B cell (primary cell): ENCODE results near the gene TLX1. TPM values are rescaled to one million over a fixed set of nuclear protein-coding genes. Genes with fewer than 3 reads are reported as not detected.

ENCODE experiments used
- ATAC-seq: fragments of 200-7000 bp; cut with Tn5 transposase; one replicate; pipeline ENCODE4 v1.10.0; 2021; ENCODE audit warnings: low read depth, mild to moderate bottlenecking, moderate number of reproducible peaks, moderate library complexity
- CTCF ChIA-PET: fragments of 350-600 bp; sonication (Branson Sonifier 250); formaldehyde crosslinking; loops from one replicate; lab custom pipeline; 2021; ENCODE audit warnings: antibody characterized with exemption, inconsistent platforms; lab: Charles Lee
- POLR2A ChIA-PET: fragments of 350-600 bp; sonication (Branson Sonifier 250); formaldehyde crosslinking; loops from one replicate; lab custom pipeline; 2021; ENCODE audit warnings: antibody characterized with exemption; lab: Charles Lee
- DNase-seq: peaks from one replicate; pipeline ENCODE4 v3.0.0; 2013
- H2AFZ ChIP-seq: 2 replicates; pipeline ENCODE4 v1.6.1; 2012; ENCODE audit warnings: mild to moderate bottlenecking, low read depth, low read length; ENCODE audit not compliant: insufficient read depth, poor library complexity, severe bottlenecking
- H3K27ac ChIP-seq, 2 donors: 1 replicate in 1 of 2; 2 replicates in 1 of 2; pipeline ENCODE4 v1.5.1; 2012 to 2013; ENCODE audit warnings: low read length in 2 of 2, mild to moderate bottlenecking in 2 of 2, moderate library complexity in 1 of 2
- H3K27me3 ChIP-seq, 4 experiments: fragments of 200-600 bp in 1 of 4; sonication (generic) in 1 of 4; replicated peaks in 1 of 4; 1 replicate in 2 of 4; 2 replicates in 2 of 4; pipeline versions ENCODE4 v1.6.1 to v1.7.0; 2013 to 2016; ENCODE audit warnings: low read length in 3 of 4, mild to moderate bottlenecking in 2 of 4, mixed read lengths in 1 of 4, moderate library complexity in 1 of 4; ENCODE audit not compliant: insufficient read depth in 4 of 4, control insufficient read depth in 3 of 4; ENCODE audit errors: control extremely low read depth in 1 of 4
- H3K36me3 ChIP-seq, 2 experiments: replicated peaks in 1 of 2; 1 replicate in 1 of 2; 2 replicates in 1 of 2; pipeline versions ENCODE4 v1.6.1 to v1.7.1; 2013; ENCODE audit warnings: low read length in 1 of 2; ENCODE audit not compliant: insufficient read depth in 2 of 2, control insufficient read depth in 1 of 2; ENCODE audit errors: control extremely low read depth in 1 of 2, extremely low read depth in 1 of 2
- H3K4me1 ChIP-seq, 2 donors: fragments of 200-600 bp in 1 of 2; sonication (generic) in 1 of 2; 1 replicate in 1 of 2; 2 replicates in 1 of 2; pipeline versions ENCODE4 v1.5.1 to v1.6.1; 2013 to 2017; ENCODE audit warnings: low read length in 2 of 2; ENCODE audit not compliant: control insufficient read depth in 2 of 2, insufficient read depth in 2 of 2
- H3K4me2 ChIP-seq: replicated peaks from 2 replicates; pipeline ENCODE3; 2012; ENCODE audit warnings: mild to moderate bottlenecking, low read depth, low read length; ENCODE audit not compliant: poor library complexity, severe bottlenecking
- H3K4me3 ChIP-seq, 5 experiments: fragments of 200-600 bp in 1 of 5; sonication (generic) in 1 of 5; 1 replicate in 3 of 5; 2 replicates in 2 of 5; pipeline versions ENCODE4 v1.5.1 to v1.7.0; 2011 to 2016; ENCODE audit warnings: low read length in 4 of 5, mild to moderate bottlenecking in 4 of 5, low read depth in 2 of 5, control low read depth in 1 of 5, moderate library complexity in 1 of 5; ENCODE audit not compliant: insufficient read depth in 1 of 5; ENCODE audit errors: control extremely low read depth in 1 of 5, extremely low read depth in 1 of 5
- H3K79me2 ChIP-seq: fragments of 200-600 bp; sonication (generic); one replicate; pipeline ENCODE4 v1.6.0; 2016; ENCODE audit warnings: low read length; ENCODE audit not compliant: control insufficient read depth, insufficient read depth
- H3K9ac ChIP-seq: fragments of 200-600 bp; sonication (generic); 2 replicates; pipeline ENCODE4 v1.6.1; 2017; ENCODE audit warnings: mild to moderate bottlenecking, low read length, moderate library complexity
- H3K9me3 ChIP-seq, 3 donors: one replicate each; pipeline versions ENCODE4 v1.6.1 to v1.7.1; 2013; ENCODE audit warnings: low read length in 2 of 3; ENCODE audit not compliant: control insufficient read depth in 2 of 3, insufficient read depth in 1 of 3; ENCODE audit errors: control extremely low read depth in 1 of 3
- H4K20me1 ChIP-seq: 2 replicates; pipeline ENCODE4 v1.6.0; 2012; ENCODE audit warnings: mild to moderate bottlenecking, low read length; ENCODE audit not compliant: insufficient read depth, control insufficient read depth, poor library complexity, severe bottlenecking
- H3K27ac Mint-ChIP-seq: one replicate; pipeline ENCODE4 v1.8.0; 2021; ENCODE audit warnings: mixed read lengths
- H3K27me3 Mint-ChIP-seq: one replicate; pipeline ENCODE4 v1.8.0; 2021; ENCODE audit warnings: mixed read lengths
- H3K4me1 Mint-ChIP-seq: one replicate; pipeline ENCODE4 v1.8.0; 2021; ENCODE audit warnings: mixed read lengths
- H3K4me3 Mint-ChIP-seq: one replicate; pipeline ENCODE4 v1.8.0; 2021; ENCODE audit warnings: mixed read lengths
- H3K9me3 Mint-ChIP-seq: one replicate; pipeline ENCODE4 v1.8.0; 2022; ENCODE audit warnings: mixed read lengths; ENCODE audit not compliant: insufficient read depth
- CTCF ChIP-seq: fragments of 200-600 bp; IDR thresholded peaks from one replicate; pipeline ENCODE4 v1.8.0; 2022; ENCODE audit warnings: antibody characterized with exemption, mild to moderate bottlenecking
- EZH2 ChIP-seq: IDR thresholded peaks from 2 replicates; pipeline ENCODE4 v1.6.1; 2012; ENCODE audit warnings: borderline replicate concordance, low read depth, mild to moderate bottlenecking, moderate library complexity, low read length; ENCODE audit not compliant: insufficient read depth, poor library complexity, severe bottlenecking
- WGBS: methylation state at CpG from one replicate; pipeline ENCODE4 v1.1.5; 2013; ENCODE audit warnings: missing lambda C conversion rate; ENCODE audit not compliant: insufficient coverage; 5-methylcytosine and 5-hydroxymethylcytosine counted together
- intact Hi-C: fragments of 100-400 bp; cut with micrococcal nuclease; formaldehyde crosslinking; loops from one replicate; pipeline ENCODE4 v1.10.0; 2022
- polyA plus RNA-seq: library from polyadenylated mRNA; depleted of rRNA; stranded (reverse); fragments of >200 nt; gene quantifications from 2 replicates; pipeline ENCODE4 v1.2.3, GENCODE V29; 2012
- total RNA-seq, 2 donors: library from RNA; stranded (reverse); fragments of 120-200 nt in 1 of 2; gene quantifications; 1 replicate in 1 of 2; 2 replicates in 1 of 2; pipeline versions ENCODE4 v1.2.3 to v1.2.4, GENCODE V29; 2013 to 2022

Gene TLX1
- total and polyA plus RNA-seq, 2 donors (not counting 1 experiment from before 2014, with no cell fraction given): not detected

- H3K79me2 ChIP-seq: no peaks in the 10 kb centered on the region
- TF ChIP-seq EZH2 (no peak), CTCF (no peak)
- DNase-seq (no peak), ATAC-seq (no peak)
- H3K27me3 ChIP-seq: peaks cover 0 to 45% (median 6%) of the 10 kb centered on the region in 4 experiments
- H3K4me1 Mint-ChIP-seq: no peaks in the 10 kb centered on the region
- no peak overlapping the region for H3K27ac ChIP-seq
- H3K4me3 ChIP-seq: no peak overlapping the region
- no peaks in the 10 kb centered on the region for H4K20me1 ChIP-seq
- H3K9me3 Mint-ChIP-seq: no peaks in the 10 kb centered on the region
- H2AFZ ChIP-seq: no peak overlapping the region
- no peak overlapping the region for H3K27ac Mint-ChIP-seq
- no peaks in the 10 kb centered on the region for H3K4me1 ChIP-seq
- H3K9ac ChIP-seq: no peak overlapping the region
- H3K9me3 ChIP-seq: peaks cover 0 to 9% (median 0%) of the 10 kb centered on the region in 3 donors
- ChIA-PET POLR2A (no interaction called here), CTCF (interaction anchor here (2.9 to 13.9 kb wide), 2 partner anchors 11 to 37 kb away, joined by 15 to 347 read pairs; no protein-coding TSS in a partner anchor)
- no peaks in the 10 kb centered on the region for H3K36me3 ChIP-seq
- 91% methylated on average over 1 of the region's 2 CpGs for WGBS
- no peak overlapping the region for H3K4me2 ChIP-seq
- no peak overlapping the region for H3K4me3 Mint-ChIP-seq
- peaks cover 40% of the 10 kb centered on the region for H3K27me3 Mint-ChIP-seq
- intact Hi-C loops: no loop called here
These were observed 27.7 kb upstream of the TLX1 start for GRCh38 chr10:101103430-101103829.

GRCh38 chr10:101106351-101106750 is 24.7 kb upstream of the TLX1 start:
- no peaks in the 10 kb centered on the region for H4K20me1 ChIP-seq
- ChIA-PET POLR2A (no interaction called here), CTCF (interaction anchor here (1.3 to 2.8 kb wide), 2 partner anchors 10 to 35 kb away, joined by 5 to 15 read pairs; no protein-coding TSS in a partner anchor)
- H3K36me3 ChIP-seq: no peaks in the 10 kb centered on the region
- H3K4me1 Mint-ChIP-seq: no peaks in the 10 kb centered on the region
- H3K9me3 Mint-ChIP-seq: no peaks in the 10 kb centered on the region
- peaks cover 45% of the 10 kb centered on the region for H3K27me3 Mint-ChIP-seq
- H2AFZ ChIP-seq: no peak overlapping the region
- no peak overlapping the region for H3K27ac Mint-ChIP-seq
- H3K27ac ChIP-seq: no peak overlapping the region
- peaks cover 0 to 24% (median 3%) of the 10 kb centered on the region in 4 experiments for H3K27me3 ChIP-seq
- H3K4me2 ChIP-seq: no peak overlapping the region
- TF ChIP-seq CTCF (no peak), EZH2 (no peak)
- ATAC-seq: no peak
- no peaks in the 10 kb centered on the region for H3K79me2 ChIP-seq
- no peak overlapping the region for H3K9ac ChIP-seq
- H3K4me3 ChIP-seq: no peak overlapping the region
- no peaks in the 10 kb centered on the region for H3K9me3 ChIP-seq
- H3K4me3 Mint-ChIP-seq: no peak overlapping the region
- intact Hi-C loops: no loop called here
- no peak for DNase-seq
- 60% methylated on average over 3 of the region's 6 CpGs for WGBS
- H3K4me1 ChIP-seq: no peaks in the 10 kb centered on the region
